Natural killer cell (primary cell): ENCODE measurements around the gene CLEC2D. TPM values are rescaled to one million over a fixed set of nuclear protein-coding genes. Genes with fewer than 3 reads are reported as not detected.

Experiments used
- ATAC-seq, 3 donors: fragments of 150-1000 bp in 2 of 3; fragments of 200-7000 bp in 1 of 3; cut with Tn5 transposase; 1 replicate in 1 of 3; 2 replicates in 2 of 3; pipeline ENCODE4 v1.10.0; 2021; ENCODE audit warnings: mild to moderate bottlenecking in 2 of 3, moderate library complexity in 2 of 3
- DNase-seq, 2 donors: peaks; one replicate each; pipeline versions ENCODE4 v3.0.0 to v3.0.0-alpha.2; 2013 to 2021; ENCODE audit warnings: mixed read lengths in 1 of 2
- H3K27ac ChIP-seq: one replicate; pipeline ENCODE4 v1.5.1; 2013; ENCODE audit warnings: mild to moderate bottlenecking, low read length
- H3K27me3 ChIP-seq: one replicate; pipeline ENCODE4 v1.6.1; 2013; ENCODE audit warnings: low read length; ENCODE audit not compliant: control insufficient read depth, insufficient read depth
- H3K36me3 ChIP-seq: one replicate; pipeline ENCODE4 v1.6.1; 2013; ENCODE audit warnings: low read length; ENCODE audit not compliant: control insufficient read depth, insufficient read depth
- H3K4me1 ChIP-seq: one replicate; pipeline ENCODE4 v1.6.1; 2013; ENCODE audit warnings: low read length; ENCODE audit not compliant: control insufficient read depth, insufficient read depth
- H3K4me3 ChIP-seq: one replicate; pipeline ENCODE4 v1.5.1; 2013; ENCODE audit warnings: low read length
- H3K9me3 ChIP-seq: one replicate; pipeline ENCODE4 v1.6.1; 2013; ENCODE audit warnings: low read length; ENCODE audit not compliant: control insufficient read depth, insufficient read depth
- H3K27ac Mint-ChIP-seq, 2 donors: one replicate each; pipeline ENCODE4 v1.8.0; 2022; ENCODE audit warnings: mild to moderate bottlenecking in 2 of 2, mixed read lengths in 2 of 2, moderate library complexity in 1 of 2
- H3K27me3 Mint-ChIP-seq, 2 donors: one replicate each; pipeline ENCODE4 v1.8.0; 2022; ENCODE audit warnings: low read depth in 2 of 2, mixed read lengths in 2 of 2
- H3K36me3 Mint-ChIP-seq: one replicate; pipeline ENCODE4 v1.8.0; 2022; ENCODE audit warnings: mixed read lengths
- H3K4me1 Mint-ChIP-seq, 2 donors: one replicate each; pipeline ENCODE4 v1.8.0; 2022; ENCODE audit warnings: mixed read lengths in 2 of 2
- H3K4me3 Mint-ChIP-seq: one replicate; pipeline ENCODE4 v1.8.0; 2022; ENCODE audit warnings: mild to moderate bottlenecking, moderate library complexity, mixed read lengths
- H3K9me3 Mint-ChIP-seq, 2 donors: one replicate each; pipeline ENCODE4 v1.8.0; 2022; ENCODE audit warnings: mixed read lengths in 2 of 2
- WGBS: methylation state at CpG from one replicate; pipeline ENCODE4 v1.1.7; 2013; ENCODE audit warnings: missing lambda C conversion rate; ENCODE audit not compliant: insufficient coverage; 5-methylcytosine and 5-hydroxymethylcytosine counted together
- intact Hi-C: fragments of 100-400 bp; cut with micrococcal nuclease; formaldehyde crosslinking; loops from one replicate; pipeline ENCODE4 v1.14.2; 2022
- total RNA-seq, 4 donors: library from RNA; stranded (reverse); fragments of 120-200 nt in 1 of 4; gene quantifications; one replicate each; pipeline versions ENCODE4 v1.2.3 to v1.2.4, GENCODE V29; 2013 to 2022
- TF ChIP-seq, protein P1 (sequence below): fragments of 200-600 bp; IDR thresholded peaks from one replicate; pipeline ENCODE4 v1.8.0; 2022; ENCODE audit warnings: antibody characterized with exemption

Gene CLEC2D
- total RNA-seq, 3 donors from 2014 or later (not counting 1 experiment from before 2014, with no cell fraction given), result 140 to 219 (median 209) TPM

DNA sequence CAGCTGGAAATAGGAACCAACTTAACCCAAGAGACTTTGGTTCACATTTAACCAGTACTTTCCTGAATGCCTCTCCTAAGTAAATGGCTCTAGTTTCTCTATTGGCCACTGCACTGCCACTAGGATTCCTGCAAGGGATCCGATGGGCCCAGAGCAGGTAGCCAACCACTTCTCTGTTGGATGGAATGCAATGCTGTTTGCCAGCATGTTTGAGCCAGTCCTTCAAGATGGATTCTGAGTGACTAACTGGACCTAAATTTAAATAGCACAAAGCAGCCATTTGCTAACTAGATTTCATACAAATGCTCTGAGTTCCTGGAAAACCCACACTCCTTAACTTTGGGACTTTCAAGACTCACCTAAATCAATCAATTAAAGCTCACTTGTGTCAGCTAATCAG, 9.5 kb upstream of the CLEC2D start:
- ATAC-seq (no peak), DNase-seq (no peak)
- Histone ChIP-seq H3K4me3 (no peak overlapping the region), H3K27ac (no peak overlapping the region), H3K36me3 (peaks cover 98% of the 10 kb centered on the region), H3K4me1 (peaks cover 15% of the 10 kb centered on the region), H3K9me3 (no peaks in the 10 kb centered on the region), H3K27me3 (no peaks in the 10 kb centered on the region)
- 92% methylated on average over 1 of the region's 1 CpG for WGBS
- no peaks in the 10 kb centered on the region for H3K27me3 Mint-ChIP-seq
- H3K27ac Mint-ChIP-seq, result peak overlapping the region; percentile 33 to 84
- intact Hi-C loops, result no loop called here
- H3K4me3 Mint-ChIP-seq, result no peak overlapping the region
- H3K4me1 Mint-ChIP-seq, result peaks cover 75 to 77% of the 10 kb centered on the region in 2 donors
- H3K9me3 Mint-ChIP-seq, result no peaks in the 10 kb centered on the region
- peaks cover 73% of the 10 kb centered on the region for H3K36me3 Mint-ChIP-seq
- TF ChIP-seq, protein P1, sequence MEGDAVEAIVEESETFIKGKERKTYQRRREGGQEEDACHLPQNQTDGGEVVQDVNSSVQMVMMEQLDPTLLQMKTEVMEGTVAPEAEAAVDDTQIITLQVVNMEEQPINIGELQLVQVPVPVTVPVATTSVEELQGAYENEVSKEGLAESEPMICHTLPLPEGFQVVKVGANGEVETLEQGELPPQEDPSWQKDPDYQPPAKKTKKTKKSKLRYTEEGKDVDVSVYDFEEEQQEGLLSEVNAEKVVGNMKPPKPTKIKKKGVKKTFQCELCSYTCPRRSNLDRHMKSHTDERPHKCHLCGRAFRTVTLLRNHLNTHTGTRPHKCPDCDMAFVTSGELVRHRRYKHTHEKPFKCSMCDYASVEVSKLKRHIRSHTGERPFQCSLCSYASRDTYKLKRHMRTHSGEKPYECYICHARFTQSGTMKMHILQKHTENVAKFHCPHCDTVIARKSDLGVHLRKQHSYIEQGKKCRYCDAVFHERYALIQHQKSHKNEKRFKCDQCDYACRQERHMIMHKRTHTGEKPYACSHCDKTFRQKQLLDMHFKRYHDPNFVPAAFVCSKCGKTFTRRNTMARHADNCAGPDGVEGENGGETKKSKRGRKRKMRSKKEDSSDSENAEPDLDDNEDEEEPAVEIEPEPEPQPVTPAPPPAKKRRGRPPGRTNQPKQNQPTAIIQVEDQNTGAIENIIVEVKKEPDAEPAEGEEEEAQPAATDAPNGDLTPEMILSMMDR, result no peak

DNA sequence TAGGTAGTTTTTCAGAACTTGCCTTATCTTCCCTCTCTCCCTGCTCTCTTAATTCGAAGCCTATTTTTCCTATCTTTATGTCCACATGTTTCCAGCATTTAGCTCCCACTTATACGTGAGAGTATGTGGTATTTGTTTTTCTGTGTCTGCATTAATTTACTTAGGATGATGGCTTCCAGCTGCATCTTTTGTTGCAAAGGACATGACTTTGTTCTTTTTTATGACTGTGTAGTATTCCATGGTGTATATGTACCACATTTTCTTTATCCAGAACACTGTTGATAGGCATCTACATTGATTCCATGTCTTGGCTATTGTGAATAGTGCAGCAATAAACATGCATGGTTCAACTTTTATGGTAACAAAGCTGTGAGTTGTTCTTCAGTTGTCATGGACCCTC, 7.8 kb upstream of the CLEC2D start:
- H3K4me3 ChIP-seq, result no peak overlapping the region
- peaks cover 16% of the 10 kb centered on the region for H3K4me1 ChIP-seq
- H3K36me3 Mint-ChIP-seq, result peaks cover 61% of the 10 kb centered on the region
- intact Hi-C loops, result no loop called here
- H3K4me1 Mint-ChIP-seq, result peaks cover 59 to 60% of the 10 kb centered on the region in 2 donors
- WGBS, result no CpG with 5 or more reads among the region's 2 CpGs
- H3K27ac Mint-ChIP-seq, result peak overlapping the region; percentile 33 to 84
- no peaks in the 10 kb centered on the region for H3K27me3 ChIP-seq
- TF ChIP-seq, protein P1, result no peak
- H3K9me3 Mint-ChIP-seq, result no peaks in the 10 kb centered on the region
- ATAC-seq (no peak), DNase-seq (no peak)
- H3K9me3 ChIP-seq, result no peaks in the 10 kb centered on the region
- H3K36me3 ChIP-seq, result peaks cover 94% of the 10 kb centered on the region
- H3K27me3 Mint-ChIP-seq, result no peaks in the 10 kb centered on the region
- peak overlapping the region; percentile 28 for H3K4me3 Mint-ChIP-seq
- no peak overlapping the region for H3K27ac ChIP-seq

DNA sequence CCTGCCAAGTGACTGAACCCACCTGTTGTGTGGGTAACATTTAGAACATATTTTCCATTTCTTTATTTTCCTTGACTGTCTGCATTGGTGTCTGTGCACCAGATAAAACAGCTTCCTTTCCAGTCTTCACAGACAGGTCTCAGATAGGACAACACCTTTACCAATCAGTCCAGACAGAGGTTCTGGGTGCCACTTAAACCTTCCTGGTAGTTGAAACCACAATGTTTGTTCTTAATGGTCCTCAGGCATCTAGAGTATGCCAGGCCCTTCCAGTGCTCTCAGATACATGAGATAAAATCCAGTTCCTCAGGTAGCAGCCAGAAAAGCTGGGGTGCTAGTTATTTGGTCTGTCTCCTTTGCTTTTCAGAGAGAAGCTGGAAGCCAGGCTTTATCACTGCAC, 7.0 kb upstream of the CLEC2D start:
- Histone ChIP-seq H3K27ac (no peak overlapping the region), H3K9me3 (no peaks in the 10 kb centered on the region), H3K36me3 (peaks cover 89% of the 10 kb centered on the region), H3K4me3 (no peak overlapping the region), H3K4me1 (peaks cover 22% of the 10 kb centered on the region), H3K27me3 (no peaks in the 10 kb centered on the region)
- Mint-ChIP-seq H3K4me1 (peaks cover 60 to 61% of the 10 kb centered on the region in 2 donors), H3K27ac (peak overlapping the region; percentile 33 to 84), H3K9me3 (no peaks in the 10 kb centered on the region), H3K4me3 (peak overlapping the region; percentile 29), H3K36me3 (peaks cover 60% of the 10 kb centered on the region), H3K27me3 (no peaks in the 10 kb centered on the region)
- ATAC-seq (peak in 1 of 3 donors; percentile 49), DNase-seq (no peak)
- intact Hi-C loops, result no loop called here
- TF ChIP-seq, protein P1, result no peak
